NCI-H524 treated with DMSO at 0.1 percent for 48 hours (cell line): ENCODE results near the gene CHN2.

Experiments used
- DNase-seq: peaks from one replicate; lab custom pipeline; 2025; lab: John Stamatoyannopoulos, UW

Gene CHN2

DNA sequence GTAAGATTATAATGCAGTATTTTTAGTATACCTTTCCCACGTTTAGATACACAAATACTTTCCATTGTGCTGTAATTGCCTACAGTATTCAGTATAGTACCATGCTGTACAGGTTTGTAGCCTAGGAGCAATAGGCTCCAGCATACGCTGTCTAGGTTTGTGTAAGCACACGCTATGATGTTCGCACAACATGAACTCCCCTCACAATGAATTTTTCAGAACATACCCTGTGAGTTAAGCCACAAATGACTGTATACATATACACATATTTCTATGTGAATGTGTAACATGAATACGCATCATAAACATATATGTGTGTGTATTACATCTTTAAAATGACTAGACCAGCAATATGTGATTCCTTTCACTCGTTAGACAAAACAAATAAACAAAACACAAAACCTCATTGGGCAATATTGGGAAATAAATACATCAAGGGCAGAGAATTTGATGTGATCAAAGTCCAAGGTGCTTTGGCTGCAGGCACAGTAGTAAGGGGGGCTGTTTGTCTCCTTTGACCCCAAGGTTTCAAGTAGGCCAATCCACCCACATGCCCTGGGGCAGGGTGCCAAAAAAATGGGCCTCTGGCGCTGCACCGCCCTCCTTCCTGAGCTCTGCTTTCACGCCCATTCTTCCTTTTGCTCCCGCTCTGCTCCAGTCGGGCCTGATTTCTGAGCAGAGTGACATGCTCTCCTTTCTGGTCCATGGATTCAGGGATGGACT, 33.9 kb downstream of the CHN2 start:
- DNase-seq, result peak; percentile 33

- DNase-seq, result peak; percentile 39
Observed at GRCh38 chr7:29229066-29229465, 34.5 kb downstream of the CHN2 start.

DNA sequence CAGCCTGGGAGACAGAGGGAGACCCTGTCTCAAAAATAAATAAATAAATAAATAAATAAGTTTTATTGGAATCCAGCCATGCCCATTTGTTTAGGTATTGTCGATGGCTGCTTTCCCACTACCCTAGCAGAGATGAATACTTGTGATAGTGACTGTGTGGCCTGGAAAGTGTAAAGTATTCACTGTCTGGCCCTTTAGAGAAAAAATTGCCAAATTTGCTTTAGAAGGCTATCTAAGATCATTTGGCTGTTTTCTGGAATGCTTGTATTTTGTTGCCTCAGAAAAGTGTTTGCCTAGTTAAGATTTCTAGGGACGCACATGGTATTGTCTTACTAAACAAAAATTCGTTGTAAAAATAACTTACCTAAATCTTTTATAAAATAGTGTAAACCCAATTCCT, 35.4 kb downstream of the CHN2 start:
- DNase-seq, result no peak

- DNase-seq, result no peak
Observed at GRCh38 chr7:29230871-29231345, 36.3 kb downstream of the CHN2 start.

DNA sequence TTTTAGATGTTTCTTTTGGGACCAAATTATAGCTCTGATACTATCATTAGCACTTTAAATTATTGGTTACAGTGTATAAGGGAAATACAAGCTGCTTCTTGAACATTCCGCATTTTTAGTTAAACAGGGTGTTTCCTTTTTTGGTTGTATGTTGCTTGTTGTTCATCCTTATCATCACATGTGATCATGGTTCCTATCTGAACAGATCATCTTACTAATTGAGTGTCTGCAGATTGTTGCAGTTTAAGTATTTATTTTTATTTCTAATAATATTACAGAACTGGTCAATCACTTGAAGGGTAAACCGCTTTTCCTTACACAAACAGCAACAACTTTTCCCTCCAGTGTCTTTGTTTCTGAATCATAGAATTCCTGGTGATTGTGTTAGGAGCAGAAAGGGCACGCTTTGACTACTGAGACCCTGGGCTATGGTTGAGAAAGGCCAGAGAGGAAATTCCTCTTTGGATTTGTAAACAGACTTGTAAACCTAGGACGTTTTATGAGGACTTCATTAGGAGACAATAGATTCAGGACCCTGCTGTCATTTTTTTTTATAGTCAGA, 37.2 kb downstream of the CHN2 start:
- no peak for DNase-seq

GRCh38 chr7:29234438-29234837, 39.9 kb downstream of the CHN2 start:
- DNase-seq, result no peak

DNA sequence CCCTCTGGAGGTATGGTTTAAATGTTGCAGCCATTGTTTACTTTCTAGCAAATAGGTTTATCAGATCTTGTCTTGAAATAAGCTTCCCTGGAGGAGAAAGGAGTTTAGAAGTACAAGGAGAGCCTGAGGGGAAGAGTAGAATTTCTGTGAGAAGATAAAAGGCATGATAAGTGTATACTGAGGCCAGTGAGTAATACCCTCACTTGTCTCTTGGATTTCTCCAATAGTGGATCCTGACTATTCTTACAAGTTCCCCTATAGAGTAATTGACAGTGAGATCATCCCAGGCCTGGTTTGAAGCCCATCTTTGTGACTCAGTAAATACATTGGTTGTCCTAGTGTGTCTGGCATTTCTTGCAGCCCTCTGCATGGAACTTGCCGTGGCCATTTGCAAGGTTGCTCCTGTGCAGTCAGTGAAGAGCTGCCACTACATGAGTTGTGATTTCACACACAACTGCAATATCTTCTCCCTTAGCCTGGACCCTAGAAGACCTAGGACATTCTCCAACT, 41.6 kb downstream of the CHN2 start:
- DNase-seq, result no peak

GRCh38 chr7:29236649-29237048, 42.1 kb downstream of the CHN2 start:
- no peak for DNase-seq

- no peak for DNase-seq
Observed at GRCh38 chr7:29237489-29237888, 42.9 kb downstream of the CHN2 start.

- DNase-seq, result no peak
Observed at GRCh38 chr7:29239638-29240037, 45.1 kb downstream of the CHN2 start.

DNA sequence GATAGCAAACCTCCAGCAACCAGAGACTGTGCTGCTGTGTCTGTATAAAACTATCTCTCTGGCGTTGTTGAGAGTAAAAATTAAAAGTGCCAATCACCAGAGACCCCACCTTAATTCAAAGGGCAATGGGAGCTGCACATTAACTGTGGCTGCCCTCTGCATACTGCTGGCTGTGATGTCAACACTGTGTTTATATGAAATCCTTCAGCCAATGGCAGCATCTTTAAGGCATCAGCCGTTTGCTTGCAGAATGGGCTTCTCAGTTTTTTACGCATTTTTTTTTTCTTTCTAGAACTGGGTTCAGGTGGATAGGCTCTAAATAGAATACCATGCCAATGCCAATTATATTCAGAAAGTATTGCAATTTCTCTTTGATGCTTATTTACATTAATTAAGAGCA, 47.7 kb downstream of the CHN2 start:
- DNase-seq, result no peak

DNA sequence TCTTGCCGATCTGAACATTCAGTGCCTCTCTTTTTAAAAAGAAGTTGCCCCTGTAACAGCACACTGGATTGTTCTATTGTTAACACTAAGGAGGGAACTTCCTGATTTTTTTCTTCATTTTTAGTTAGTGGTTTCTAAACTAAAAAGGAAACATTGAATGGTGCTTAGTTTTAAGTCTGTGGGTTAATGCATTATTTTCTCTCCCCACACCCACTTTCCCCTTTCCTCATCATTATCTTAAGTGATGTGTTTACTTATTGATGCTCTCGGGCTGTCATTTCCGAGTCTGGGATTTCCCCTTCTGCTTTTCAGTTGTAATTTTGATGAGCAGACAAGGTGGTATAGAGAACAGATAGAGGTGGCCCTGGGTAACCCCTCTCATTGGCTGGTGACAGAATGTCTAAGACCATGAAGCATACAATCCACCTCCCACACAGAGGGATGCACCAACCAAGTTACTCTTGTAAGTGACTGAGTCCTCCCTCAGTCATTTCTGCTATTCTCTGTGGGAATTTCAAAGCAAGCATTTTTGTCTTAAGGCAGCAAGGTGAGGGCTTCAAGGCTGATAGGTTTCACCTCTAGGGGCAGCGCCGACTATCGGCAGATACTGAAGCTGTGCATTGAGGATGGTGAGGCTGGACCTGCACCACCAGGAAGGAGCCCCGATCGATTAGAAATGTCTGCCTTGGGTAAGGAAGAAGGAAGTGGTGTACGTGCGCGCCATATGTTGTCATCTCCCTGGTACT, 49.5 kb downstream of the CHN2 start:
- DNase-seq, result no peak

- DNase-seq, result no peak
Observed at GRCh38 chr7:29247224-29247962, 52.8 kb downstream of the CHN2 start.

- DNase-seq, result no peak
Observed at GRCh38 chr7:29247963-29248236, 53.3 kb downstream of the CHN2 start.

DNA sequence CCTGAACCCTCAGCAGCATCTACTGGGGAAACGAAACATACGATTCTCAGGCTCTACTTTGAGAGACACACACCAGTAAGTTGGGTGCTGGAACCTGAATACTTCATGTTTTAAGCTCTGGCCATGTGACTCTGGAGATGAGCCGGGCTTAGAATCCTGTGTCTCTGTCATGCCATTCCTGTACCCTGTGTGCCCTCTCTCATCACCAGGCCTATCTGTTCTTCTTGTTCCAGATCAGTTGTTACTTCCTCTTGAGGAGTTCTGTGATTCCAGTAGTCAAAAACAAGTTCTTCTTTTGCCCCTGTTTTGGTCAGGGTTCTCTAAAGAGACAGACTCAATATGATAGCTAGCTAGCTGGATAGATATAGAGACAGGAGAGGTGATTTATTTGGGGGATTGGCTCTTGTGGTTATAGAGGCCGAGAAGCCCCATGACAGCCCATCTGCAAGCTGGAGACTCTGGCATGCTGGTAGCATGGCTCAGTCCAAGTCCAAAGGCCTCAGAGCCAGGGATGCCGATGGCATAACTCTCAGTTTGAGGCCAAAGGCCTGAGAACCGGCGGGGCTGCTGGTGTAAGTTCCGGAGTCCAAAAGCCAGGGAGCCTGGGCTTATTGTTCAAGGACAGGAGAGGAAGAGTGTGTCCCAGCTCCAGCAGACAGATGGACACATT, 54.3 kb downstream of the CHN2 start:
- no peak for DNase-seq

DNA sequence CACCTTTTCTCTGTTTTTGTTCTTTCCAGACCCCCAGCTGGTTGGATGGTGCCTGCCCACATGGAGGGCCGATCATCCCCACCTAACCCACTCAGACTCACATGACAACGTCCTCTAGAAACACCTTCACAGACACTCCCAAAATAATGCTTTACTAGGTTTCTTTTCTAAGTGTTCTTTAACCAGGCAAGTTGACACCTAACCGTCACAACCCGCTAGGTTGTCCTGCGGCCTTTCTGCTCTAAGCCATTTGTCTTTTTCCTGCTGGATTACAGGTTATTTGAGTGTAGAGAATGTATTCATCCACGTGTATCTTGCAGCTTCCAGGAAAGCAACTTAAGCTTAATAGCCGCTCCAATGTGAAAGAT, 54.8 kb downstream of the CHN2 start:
- DNase-seq, result no peak

- no peak for DNase-seq
Observed at GRCh38 chr7:29249860-29250259, 55.3 kb downstream of the CHN2 start.

DNA sequence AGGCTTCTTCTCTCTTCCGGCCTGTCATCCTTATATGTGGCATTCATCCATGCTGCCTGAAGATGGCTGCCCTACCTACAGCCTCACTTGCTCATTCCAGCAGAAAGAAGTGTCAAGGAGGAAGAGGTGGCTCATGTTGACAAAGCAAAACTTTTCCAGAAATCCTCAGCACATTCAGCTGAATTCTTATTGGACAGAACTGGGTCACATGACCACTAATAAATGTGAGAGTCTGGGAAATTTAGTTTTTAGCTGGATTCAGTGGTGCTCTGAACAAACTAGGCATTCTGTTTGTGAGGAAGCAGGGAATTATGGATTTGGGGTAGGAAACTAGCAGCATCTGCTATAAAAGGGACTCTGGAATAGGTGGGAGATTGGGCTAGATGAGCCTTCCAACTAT, 58.6 kb downstream of the CHN2 start:
- DNase-seq, result no peak

DNA sequence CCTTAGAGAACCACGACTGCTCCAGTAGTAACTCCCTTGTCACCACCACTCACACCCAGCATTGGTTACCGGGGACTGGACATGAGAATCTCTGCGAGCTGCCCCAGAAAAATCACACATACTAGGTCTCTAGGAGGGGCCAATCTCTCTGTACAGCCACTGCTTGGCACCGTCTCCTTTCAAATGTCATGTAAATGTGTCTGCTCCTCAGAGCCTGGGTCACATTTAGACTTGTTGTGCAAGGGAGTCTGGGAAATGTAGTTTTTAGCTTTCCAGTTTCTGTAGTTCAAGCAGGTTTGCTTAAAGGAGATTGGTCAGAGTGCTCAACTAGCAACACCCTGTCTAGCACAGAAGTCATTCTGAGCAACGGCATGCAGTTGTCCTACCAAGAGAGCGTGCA, 60.0 kb downstream of the CHN2 start:
- no peak for DNase-seq

DNA sequence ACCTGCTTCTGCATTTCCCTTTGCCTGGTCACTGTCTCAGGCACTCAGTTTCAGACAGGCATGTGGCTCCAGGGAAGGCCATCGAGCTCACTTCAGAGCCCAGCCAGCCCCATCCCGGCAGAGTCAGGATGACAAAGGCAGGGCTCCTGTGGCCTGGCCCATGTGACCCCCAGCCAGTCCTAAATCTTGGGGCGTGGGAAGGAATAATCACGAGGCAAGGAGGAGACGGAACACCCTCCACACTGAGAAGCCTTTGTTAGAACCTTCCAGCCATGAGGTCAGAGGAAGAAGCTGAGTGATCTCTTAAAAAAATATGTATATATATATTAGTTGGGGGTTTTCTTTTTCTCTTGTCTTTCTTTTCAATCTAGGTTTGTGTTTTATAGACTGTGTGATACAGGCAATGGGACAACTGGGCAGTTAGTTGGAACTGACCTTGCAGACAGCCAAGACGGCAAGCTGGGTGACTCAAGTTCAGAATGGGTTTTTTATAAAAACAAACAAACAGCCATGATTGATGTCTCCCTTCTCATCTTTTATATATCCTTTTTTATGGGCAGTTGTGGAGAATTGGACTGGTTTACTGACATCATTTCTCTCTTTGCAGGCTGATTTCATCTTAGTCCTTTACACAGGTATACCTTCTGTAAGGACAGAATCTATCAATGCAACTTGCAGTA, 60.8 kb downstream of the CHN2 start:
- no peak for DNase-seq

- DNase-seq, result no peak
Observed at GRCh38 chr7:29255906-29256692, 61.5 kb downstream of the CHN2 start.
